ENCODE measurements around the gene PIP4K2B. TPM values are rescaled to one million over a fixed set of nuclear protein-coding genes. Genes with fewer than 3 reads are reported as not detected.

Gene PIP4K2B
- total and polyA plus RNA-seq, 4 donors, result 16.1 to 42.3 (median 29.2) TPM

DNA sequence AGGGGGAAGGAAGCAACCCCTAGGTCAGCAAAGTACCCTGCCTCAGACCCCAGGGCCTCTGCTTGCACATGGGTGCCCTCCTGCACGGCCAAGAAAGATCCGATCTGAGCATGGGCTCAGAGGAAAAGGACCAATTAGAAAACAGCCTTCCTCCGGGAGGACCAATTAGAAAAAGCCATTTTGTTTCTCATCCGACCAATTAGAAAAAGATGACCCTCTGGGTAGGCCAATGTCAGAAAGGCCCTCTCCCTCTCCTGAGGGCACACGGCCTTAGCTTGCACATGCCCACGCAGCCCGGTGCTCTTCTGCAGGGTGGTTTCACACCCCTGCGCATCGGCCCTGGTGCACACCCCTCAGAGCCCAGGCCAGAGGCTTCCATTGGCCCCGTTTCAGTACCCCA, 74.3 kb downstream of the PIP4K2B start:
- Histone ChIP-seq H3K27me3 (ENCODE audit: control insufficient read depth in 3 of 3, insufficient read depth in 3 of 3, low read length in 2 of 3) (no peaks in the 10 kb centered on the region), H3K9me3 (ENCODE audit: control insufficient read depth in 4 of 4, insufficient read depth in 3 of 4, low read length in 3 of 4) (no peaks in the 10 kb centered on the region), H3K4me3 (no peak overlapping the region), H3K4me1 (ENCODE audit: control insufficient read depth in 5 of 5, insufficient read depth in 5 of 5, low read length in 5 of 5) (peaks cover 0 to 18% (median 9%) of the 10 kb centered on the region in 5 donors), H3K9ac (ENCODE audit: insufficient read depth in 1 of 2, low read length in 2 of 2) (no peak overlapping the region), H3K36me3 (ENCODE audit: control insufficient read depth in 4 of 4, insufficient read depth in 4 of 4, low read length in 4 of 4) (peaks cover 3 to 41% (median 12%) of the 10 kb centered on the region in 4 donors), H3K27ac (ENCODE audit: low read depth in 1 of 2, low read length in 1 of 2) (no peak overlapping the region)
- 84 to 89% methylated on average over 10 of the region's 10 CpGs for WGBS, 2 donors
- ATAC-seq (ENCODE audit: insufficient read depth, low FRiP score) (no peak), DNase-seq (no peak)
- TF ChIP-seq, protein P1, sequence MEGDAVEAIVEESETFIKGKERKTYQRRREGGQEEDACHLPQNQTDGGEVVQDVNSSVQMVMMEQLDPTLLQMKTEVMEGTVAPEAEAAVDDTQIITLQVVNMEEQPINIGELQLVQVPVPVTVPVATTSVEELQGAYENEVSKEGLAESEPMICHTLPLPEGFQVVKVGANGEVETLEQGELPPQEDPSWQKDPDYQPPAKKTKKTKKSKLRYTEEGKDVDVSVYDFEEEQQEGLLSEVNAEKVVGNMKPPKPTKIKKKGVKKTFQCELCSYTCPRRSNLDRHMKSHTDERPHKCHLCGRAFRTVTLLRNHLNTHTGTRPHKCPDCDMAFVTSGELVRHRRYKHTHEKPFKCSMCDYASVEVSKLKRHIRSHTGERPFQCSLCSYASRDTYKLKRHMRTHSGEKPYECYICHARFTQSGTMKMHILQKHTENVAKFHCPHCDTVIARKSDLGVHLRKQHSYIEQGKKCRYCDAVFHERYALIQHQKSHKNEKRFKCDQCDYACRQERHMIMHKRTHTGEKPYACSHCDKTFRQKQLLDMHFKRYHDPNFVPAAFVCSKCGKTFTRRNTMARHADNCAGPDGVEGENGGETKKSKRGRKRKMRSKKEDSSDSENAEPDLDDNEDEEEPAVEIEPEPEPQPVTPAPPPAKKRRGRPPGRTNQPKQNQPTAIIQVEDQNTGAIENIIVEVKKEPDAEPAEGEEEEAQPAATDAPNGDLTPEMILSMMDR (IDR thresholded peaks at IDR 0.05; ENCODE audit: control extremely low read depth, extremely low read depth), result no peak

DNA sequence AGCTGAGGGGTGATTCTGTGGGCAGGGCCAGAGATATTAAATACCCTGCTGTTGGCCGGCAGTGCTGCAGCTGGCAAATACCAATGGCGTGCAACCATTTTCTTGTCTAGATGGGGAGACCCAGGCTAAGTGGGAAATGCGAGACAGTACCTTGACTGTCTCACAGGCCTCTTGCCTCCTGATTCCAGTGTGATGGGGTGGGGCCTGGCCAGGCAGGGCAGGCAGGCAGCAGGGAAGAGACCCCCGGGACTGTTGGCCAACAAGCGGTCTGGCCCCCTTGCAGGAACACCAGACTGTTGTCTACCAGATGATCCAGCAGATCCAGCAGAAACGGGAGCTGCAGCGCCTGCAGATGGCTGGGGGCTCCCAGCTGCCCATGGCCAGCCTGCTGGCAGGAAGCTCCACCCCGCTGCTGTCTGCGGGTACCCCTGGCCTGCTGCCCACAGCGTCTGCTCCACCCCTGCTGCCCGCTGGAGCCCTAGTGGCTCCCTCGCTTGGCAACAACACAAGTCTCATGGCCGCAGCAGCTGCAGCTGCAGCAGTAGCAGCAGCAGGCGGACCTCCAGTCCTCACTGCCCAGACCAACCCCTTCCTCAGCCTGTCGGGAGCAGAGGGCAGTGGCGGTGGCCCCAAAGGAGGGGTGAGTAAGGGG, 74.9 kb downstream of the PIP4K2B start:
- ATAC-seq (ENCODE audit: insufficient read depth, low FRiP score), result no peak

DNA sequence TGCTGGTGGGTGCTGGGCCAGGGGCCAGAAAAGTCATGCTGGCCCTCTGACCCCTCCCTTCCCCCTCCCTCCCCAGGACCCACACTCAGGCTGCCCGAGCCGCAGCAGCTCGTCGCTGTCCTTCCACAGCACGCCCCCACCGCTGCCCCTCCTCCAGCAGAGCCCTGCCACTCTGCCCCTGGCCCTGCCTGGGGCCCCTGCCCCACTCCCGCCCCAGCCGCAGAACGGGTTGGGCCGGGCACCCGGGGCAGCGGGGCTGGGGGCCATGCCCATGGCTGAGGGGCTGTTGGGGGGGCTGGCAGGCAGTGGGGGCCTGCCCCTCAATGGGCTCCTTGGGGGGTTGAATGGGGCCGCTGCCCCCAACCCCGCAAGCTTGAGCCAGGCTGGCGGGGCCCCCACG, 77.6 kb downstream of the PIP4K2B start:
- H3K4me3 ChIP-seq, result no peak overlapping the region
- 93 to 100% methylated on average over 5 to 16 of the region's 16 CpGs for WGBS, 2 donors
- no peak overlapping the region for H3K9ac ChIP-seq (ENCODE audit: insufficient read depth in 1 of 2, low read length in 2 of 2)
- H3K27me3 ChIP-seq (ENCODE audit: control insufficient read depth in 3 of 3, insufficient read depth in 3 of 3, low read length in 2 of 3), result no peaks in the 10 kb centered on the region
- no peak overlapping the region for H3K27ac ChIP-seq (ENCODE audit: low read depth in 1 of 2, low read length in 1 of 2)
- peaks cover 12 to 65% (median 17%) of the 10 kb centered on the region in 4 donors for H3K36me3 ChIP-seq (ENCODE audit: control insufficient read depth in 4 of 4, insufficient read depth in 4 of 4, low read length in 4 of 4)
- TF ChIP-seq, protein P1 (IDR thresholded peaks at IDR 0.05; ENCODE audit: control extremely low read depth, extremely low read depth), result no peak
- DNase-seq (no peak), ATAC-seq (ENCODE audit: insufficient read depth, low FRiP score) (no peak)
- no peaks in the 10 kb centered on the region for H3K9me3 ChIP-seq (ENCODE audit: control insufficient read depth in 4 of 4, insufficient read depth in 3 of 4, low read length in 3 of 4)
- peaks cover 0 to 9% (median 2%) of the 10 kb centered on the region in 5 donors for H3K4me1 ChIP-seq (ENCODE audit: control insufficient read depth in 5 of 5, insufficient read depth in 5 of 5, low read length in 5 of 5)

More for the DNA sequence above, 74.9 kb downstream of the PIP4K2B start:
- Histone ChIP-seq H3K9me3 (ENCODE audit: control insufficient read depth in 4 of 4, insufficient read depth in 3 of 4, low read length in 3 of 4) (no peaks in the 10 kb centered on the region), H3K27ac (ENCODE audit: low read depth in 1 of 2, low read length in 1 of 2) (no peak overlapping the region), H3K4me1 (ENCODE audit: control insufficient read depth in 5 of 5, insufficient read depth in 5 of 5, low read length in 5 of 5) (peaks cover 0 to 18% (median 6%) of the 10 kb centered on the region in 5 donors), H3K27me3 (ENCODE audit: control insufficient read depth in 3 of 3, insufficient read depth in 3 of 3, low read length in 2 of 3) (no peaks in the 10 kb centered on the region), H3K36me3 (ENCODE audit: control insufficient read depth in 4 of 4, insufficient read depth in 4 of 4, low read length in 4 of 4) (peaks cover 3 to 47% (median 12%) of the 10 kb centered on the region in 4 donors), H3K9ac (ENCODE audit: insufficient read depth in 1 of 2, low read length in 2 of 2) (no peak overlapping the region), H3K4me3 (no peak overlapping the region)
- TF ChIP-seq, protein P1 (IDR thresholded peaks at IDR 0.05; ENCODE audit: control extremely low read depth, extremely low read depth), result no peak
- DNase-seq, result no peak
- WGBS, 2 donors, result 48 to 51% methylated on average over 16 of the region's 16 CpGs

All from lung (tissue), 12 donors.